HG02852 (cell line): Measurements from ENCODE around the gene KASH5.
"Not testable (repeated sequence)": the region's sequence is repeated elsewhere in the genome, so short reads cannot be mapped to it uniquely, and the experiment has no call there.

Experiments
- ATAC-seq: cut with Tn5 transposase; IDR thresholded peaks from one replicate; pipeline ENCODE4 v1.9.1; 2021; ENCODE audit warnings: mild to moderate bottlenecking, moderate library complexity; ENCODE audit not compliant: unreplicated experiment

KASH5 gene

GRCh38 chr19:49434907-49435583, 47.0 kb downstream of the KASH5 start:
- ATAC-seq: no peak

GRCh38 chr19:49435670-49436069, 47.6 kb downstream of the KASH5 start:
- no peak for ATAC-seq

- ATAC-seq: no peak
These were observed 48.5 kb downstream of the KASH5 start for GRCh38 chr19:49436381-49437017.

GRCh38 chr19:49437231-49437630, 49.2 kb downstream of the KASH5 start:
- no peak for ATAC-seq

GRCh38 chr19:49438261-49438660, 50.2 kb downstream of the KASH5 start:
- no peak for ATAC-seq

GRCh38 chr19:49439836-49440235, 51.8 kb downstream of the KASH5 start:
- no peak for ATAC-seq

- ATAC-seq: no peak
These were observed 52.6 kb downstream of the KASH5 start for GRCh38 chr19:49440439-49441209.

GRCh38 chr19:49441210-49441959, 53.3 kb downstream of the KASH5 start, which contains the start of gene SLC17A7:
TSS of gene SLC17A7 (minus strand) at chr19:49441527. CDS start at chr19:49441379, 148 bp downstream.
- no peak for ATAC-seq

- ATAC-seq: no peak
These were observed 53.9 kb downstream of the KASH5 start for GRCh38 chr19:49441960-49442350.

GRCh38 chr19:49442354-49442753, 54.3 kb downstream of the KASH5 start:
- no peak for ATAC-seq

- no peak for ATAC-seq
These were observed 54.8 kb downstream of the KASH5 start for GRCh38 chr19:49442771-49443365.

- ATAC-seq: peak; percentile 73
These were observed 55.5 kb downstream of the KASH5 start for GRCh38 chr19:49443366-49444099.

GRCh38 chr19:49444100-49444700, 56.2 kb downstream of the KASH5 start:
- not testable (repeated sequence) for ATAC-seq

GRCh38 chr19:49445997-49446396, 57.9 kb downstream of the KASH5 start:
- no peak for ATAC-seq

- ATAC-seq: no peak
These were observed 59.7 kb downstream of the KASH5 start for GRCh38 chr19:49447485-49448431.

GRCh38 chr19:49448432-49448786, 60.4 kb downstream of the KASH5 start:
- ATAC-seq: no peak

- ATAC-seq: no peak
These were observed 62.4 kb downstream of the KASH5 start for GRCh38 chr19:49450405-49450804.

- peak; percentile 53 for ATAC-seq
These were observed 63.6 kb downstream of the KASH5 start, which contains the start of gene PIH1D1 for GRCh38 chr19:49451430-49452181. TSS of gene PIH1D1 (minus strand) at chr19:49451814. CDS start at chr19:49451574, 240 bp downstream.
